ENCODE measurements around the gene SFTPB. TPM values are rescaled to one million over a fixed set of nuclear protein-coding genes. Genes with fewer than 3 reads are reported as not detected.
A peak's percentile ranks its signal among the peaks of the same experiment; 100 is the strongest.
"Not testable (repeated sequence)": the region's sequence is repeated elsewhere in the genome, so short reads cannot be mapped to it uniquely, and the experiment has no call there.

Gene SFTPB
- total RNA-seq, 2 experiments from 2014 or later: not detected

DNA sequence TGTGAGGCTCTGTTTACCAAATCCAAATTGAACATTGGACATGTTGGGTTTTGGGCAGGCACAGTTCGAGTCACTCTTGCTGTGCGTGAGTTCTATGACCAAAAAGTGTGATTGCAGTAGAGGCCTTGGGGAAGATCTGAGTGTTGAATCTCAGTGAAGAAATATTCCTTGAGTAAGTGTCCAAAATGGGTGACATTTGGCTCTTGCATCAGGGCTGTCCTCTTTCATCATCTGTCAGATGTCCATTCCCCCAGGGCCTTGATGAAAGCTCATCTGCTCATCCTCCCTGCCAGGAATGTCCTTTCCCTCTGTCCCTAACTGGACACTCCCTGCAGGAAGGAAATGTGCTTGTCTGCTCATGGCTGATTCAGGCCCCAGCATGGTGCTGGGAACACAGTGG is 6.4 kb upstream of the SFTPB start:
- ATAC-seq (no peak), DNase-seq (no peak)
- Mint-ChIP-seq H3K36me3 (ENCODE audit: low read depth) (no peaks in the 10 kb centered on the region), H3K27me3 (ENCODE audit: low read depth) (peaks cover 12% of the 10 kb centered on the region), H3K27ac (no peak overlapping the region), H3K9me3 (ENCODE audit: insufficient read depth) (no peaks in the 10 kb centered on the region), H3K4me3 (no peak overlapping the region), H3K4me1 (ENCODE audit: low read depth) (peaks cover 18% of the 10 kb centered on the region)
- ChIA-PET POLR2A (no interaction called here), CTCF (interaction anchor here (1.1 to 2.7 kb wide), 3 partner anchors 30 to 54 kb away, joined by 4 to 9 read pairs (median 5); no protein-coding TSS in a partner anchor)

DNA sequence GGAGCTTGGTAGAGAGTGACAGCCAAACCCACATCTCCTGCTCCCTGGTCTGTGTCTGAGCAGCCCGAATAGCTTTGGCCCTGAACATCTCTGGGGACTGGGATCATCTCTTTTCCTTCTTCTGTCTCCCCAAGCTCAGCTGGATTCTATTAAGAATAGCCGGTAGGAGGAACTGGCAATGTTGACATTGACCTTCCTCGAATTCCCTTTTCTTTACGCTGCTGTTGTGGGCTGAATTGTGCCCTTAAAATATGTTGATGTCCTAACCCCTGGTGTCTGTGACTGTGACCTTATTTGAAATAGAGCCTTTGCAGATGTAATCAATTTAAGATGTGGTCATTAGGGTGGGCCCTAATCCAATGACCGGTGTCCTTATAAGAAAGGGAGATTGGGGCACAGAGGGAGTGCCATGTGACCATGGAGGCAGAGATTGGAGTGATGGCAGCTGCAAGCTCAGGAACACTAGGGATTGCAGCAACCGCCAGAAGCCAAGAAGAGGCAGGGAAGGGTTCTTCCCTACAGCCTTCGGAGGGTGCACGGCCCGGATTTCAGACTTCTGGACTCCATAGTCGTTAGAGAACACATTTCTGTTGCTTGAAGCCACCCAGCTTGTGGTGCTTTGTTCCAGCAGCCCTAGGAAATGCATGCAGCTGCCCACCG is 5.8 kb upstream of the SFTPB start:
- POLR2A ChIA-PET: no interaction called here
- Mint-ChIP-seq H3K4me3 (no peak overlapping the region), H3K27ac (no peak overlapping the region), H3K4me1 (ENCODE audit: low read depth) (peaks cover 13% of the 10 kb centered on the region), H3K27me3 (ENCODE audit: low read depth) (peaks cover 12% of the 10 kb centered on the region), H3K36me3 (ENCODE audit: low read depth) (no peaks in the 10 kb centered on the region), H3K9me3 (ENCODE audit: insufficient read depth) (no peaks in the 10 kb centered on the region)
- CTCF ChIA-PET: interaction anchor here (0.9 to 2.7 kb wide), 3 partner anchors 25 to 36 kb away, joined by 3 to 9 read pairs (median 5); no protein-coding TSS in a partner anchor
- ATAC-seq: no peak
- DNase-seq: no peak

DNA sequence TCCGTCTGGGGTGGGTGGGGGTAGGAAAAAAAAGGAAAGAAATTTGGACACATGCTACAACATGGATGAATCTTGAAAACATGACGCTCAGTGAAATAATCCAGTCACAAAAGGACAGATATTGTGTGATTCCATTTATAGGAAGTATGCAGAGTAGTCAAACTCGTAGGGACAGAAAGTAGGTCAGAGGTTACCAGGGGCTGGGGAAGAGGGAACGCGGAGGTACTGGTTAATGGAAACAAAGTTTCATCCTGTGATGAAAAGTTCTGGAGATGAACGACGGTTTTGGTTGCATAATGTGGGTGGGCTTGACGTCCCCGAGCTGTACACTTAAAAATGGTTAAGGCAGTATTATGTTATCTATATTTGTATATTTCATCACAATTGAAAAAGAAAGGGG is 4.5 kb upstream of the SFTPB start:
- ATAC-seq (no peak), DNase-seq (no peak)
- no peaks in the 10 kb centered on the region for H3K9me3 Mint-ChIP-seq (ENCODE audit: insufficient read depth)
- no peaks in the 10 kb centered on the region for H3K36me3 Mint-ChIP-seq (ENCODE audit: low read depth)
- H3K4me1 Mint-ChIP-seq (ENCODE audit: low read depth): peaks cover 13% of the 10 kb centered on the region
- CTCF ChIA-PET: interaction anchor here (1.9 kb wide), 1 partner anchor 32 kb away, joined by 5 read pairs; no protein-coding TSS in a partner anchor
- POLR2A ChIA-PET: no interaction called here
- no peak overlapping the region for H3K4me3 Mint-ChIP-seq
- no peak overlapping the region for H3K27ac Mint-ChIP-seq
- H3K27me3 Mint-ChIP-seq (ENCODE audit: low read depth): peaks cover 9% of the 10 kb centered on the region

DNA sequence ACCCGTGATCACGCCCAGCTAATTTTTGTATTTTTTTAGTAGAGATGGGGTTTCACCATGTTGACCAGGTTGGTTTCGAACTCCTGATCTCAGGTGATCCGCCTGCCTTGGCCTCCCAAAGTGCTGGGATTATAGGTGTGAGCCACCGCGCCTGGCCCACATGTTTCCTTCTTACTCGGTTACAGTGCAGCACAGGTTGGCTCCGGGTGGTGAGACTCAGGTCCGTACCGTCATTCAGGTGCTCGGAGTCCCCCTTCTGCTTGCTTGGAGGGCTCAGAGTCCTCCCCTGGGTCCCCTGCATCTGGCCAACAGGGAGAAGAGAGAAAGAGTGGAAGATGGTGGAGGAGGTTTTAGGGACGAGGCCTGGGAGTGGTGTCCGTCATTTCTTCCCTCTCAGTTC is 2.4 kb upstream of the SFTPB start:
- POLR2A ChIA-PET; ATAC-seq; H3K4me3 Mint-ChIP-seq; H3K9me3 Mint-ChIP-seq (ENCODE audit: insufficient read depth); H3K27me3 Mint-ChIP-seq (ENCODE audit: low read depth); H3K36me3 Mint-ChIP-seq (ENCODE audit: low read depth); DNase-seq; H3K27ac Mint-ChIP-seq: not testable (repeated sequence)
- CTCF ChIA-PET: interaction anchor here (0.9 to 1.3 kb wide), 2 partner anchors 34 to 58 kb away, joined by 3 to 4 read pairs; no protein-coding TSS in a partner anchor
- peaks cover 13% of the 10 kb centered on the region for H3K4me1 Mint-ChIP-seq (ENCODE audit: low read depth)

DNA sequence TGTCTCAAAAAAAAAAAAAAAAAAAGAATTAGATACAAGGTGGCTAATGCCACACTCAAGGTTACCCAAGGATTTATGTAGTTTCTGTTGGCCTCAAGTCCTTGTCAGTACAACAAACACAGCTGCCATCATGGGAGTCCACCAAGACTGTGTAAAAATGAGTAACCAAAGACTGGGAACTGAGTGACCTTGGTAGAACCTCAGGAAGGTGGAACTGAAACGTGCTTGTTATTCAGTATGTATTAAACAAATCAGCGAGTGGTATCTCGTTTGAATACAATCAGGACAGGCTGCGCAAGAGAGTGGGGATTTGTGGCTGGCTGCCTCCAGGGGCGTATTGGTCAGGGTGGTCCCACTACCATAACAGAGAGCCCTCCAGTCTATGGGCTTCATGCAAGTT is 1.6 kb upstream of the SFTPB start:
- POLR2A ChIA-PET: no interaction called here
- H3K36me3 Mint-ChIP-seq (ENCODE audit: low read depth): no peaks in the 10 kb centered on the region
- peaks cover 9% of the 10 kb centered on the region for H3K27me3 Mint-ChIP-seq (ENCODE audit: low read depth)
- CTCF ChIA-PET: interaction anchor here (0.7 to 0.9 kb wide), 2 partner anchors 59 to 158 kb away, joined by 3 read pairs; no protein-coding TSS in a partner anchor
- DNase-seq (no peak), ATAC-seq (no peak)
- peaks cover 13% of the 10 kb centered on the region for H3K4me1 Mint-ChIP-seq (ENCODE audit: low read depth)
- no peak overlapping the region for H3K4me3 Mint-ChIP-seq
- no peak overlapping the region for H3K27ac Mint-ChIP-seq
- no peaks in the 10 kb centered on the region for H3K9me3 Mint-ChIP-seq (ENCODE audit: insufficient read depth)

DNA sequence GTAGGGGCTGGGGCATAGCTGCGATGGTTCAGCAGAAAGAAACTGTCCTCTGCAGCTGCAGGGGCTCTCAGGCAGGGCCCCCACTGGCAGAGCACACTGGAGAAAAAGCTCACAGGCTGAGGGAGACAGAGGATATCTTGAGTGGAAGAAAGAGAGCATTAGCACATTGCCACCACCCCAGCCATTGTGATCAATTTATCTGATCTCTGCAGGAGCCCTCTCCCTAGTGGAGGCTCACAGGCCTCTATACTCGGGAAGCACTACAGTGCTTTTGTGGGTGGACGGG is 801 bp upstream of the SFTPB start:
- peaks cover 13% of the 10 kb centered on the region for H3K4me1 Mint-ChIP-seq (ENCODE audit: low read depth)
- H3K36me3 Mint-ChIP-seq (ENCODE audit: low read depth): no peaks in the 10 kb centered on the region
- H3K4me3 Mint-ChIP-seq: no peak overlapping the region

DNA sequence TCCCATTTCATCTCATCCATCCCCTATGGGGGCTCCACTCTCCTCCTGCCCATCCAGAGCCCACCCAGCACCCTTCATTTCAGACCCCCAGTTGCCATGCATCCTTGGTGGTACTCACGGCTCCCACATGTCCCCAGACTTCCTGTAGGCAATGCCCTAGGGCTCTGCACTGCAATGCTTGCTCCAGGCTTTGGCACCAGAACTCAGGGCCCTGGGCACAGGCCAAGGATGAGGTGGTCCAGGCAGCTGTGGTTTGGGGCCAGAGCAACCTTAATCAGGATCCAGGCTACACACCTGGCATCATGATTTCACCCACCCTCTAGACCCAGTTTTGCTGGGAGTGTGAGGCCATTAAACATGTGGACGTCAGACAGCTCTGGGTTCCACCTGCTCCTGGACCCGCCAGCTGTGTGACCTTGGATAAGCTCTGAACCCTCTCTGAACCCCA is 414 bp downstream of the SFTPB start:
- ATAC-seq (no peak), DNase-seq (no peak)
- H3K4me1 Mint-ChIP-seq (ENCODE audit: low read depth): peaks cover 13% of the 10 kb centered on the region
- H3K27ac Mint-ChIP-seq: no peak overlapping the region
- H3K36me3 Mint-ChIP-seq (ENCODE audit: low read depth): no peaks in the 10 kb centered on the region
- CTCF ChIA-PET: no interaction called here
- H3K27me3 Mint-ChIP-seq (ENCODE audit: low read depth): peaks cover 2% of the 10 kb centered on the region
- no peaks in the 10 kb centered on the region for H3K9me3 Mint-ChIP-seq (ENCODE audit: insufficient read depth)
- POLR2A ChIA-PET: no interaction called here
- no peak overlapping the region for H3K4me3 Mint-ChIP-seq

More for the DNA sequence above, 801 bp upstream of the SFTPB start:
- DNase-seq (no peak), ATAC-seq (no peak)
- H3K9me3 Mint-ChIP-seq (ENCODE audit: insufficient read depth): no peaks in the 10 kb centered on the region
- no peak overlapping the region for H3K27ac Mint-ChIP-seq
- CTCF ChIA-PET: interaction anchor here (1.0 kb wide), 1 partner anchor 39 kb away, joined by 3 read pairs; no protein-coding TSS in a partner anchor
- H3K27me3 Mint-ChIP-seq (ENCODE audit: low read depth): peaks cover 8% of the 10 kb centered on the region
- POLR2A ChIA-PET: no interaction called here

DNA sequence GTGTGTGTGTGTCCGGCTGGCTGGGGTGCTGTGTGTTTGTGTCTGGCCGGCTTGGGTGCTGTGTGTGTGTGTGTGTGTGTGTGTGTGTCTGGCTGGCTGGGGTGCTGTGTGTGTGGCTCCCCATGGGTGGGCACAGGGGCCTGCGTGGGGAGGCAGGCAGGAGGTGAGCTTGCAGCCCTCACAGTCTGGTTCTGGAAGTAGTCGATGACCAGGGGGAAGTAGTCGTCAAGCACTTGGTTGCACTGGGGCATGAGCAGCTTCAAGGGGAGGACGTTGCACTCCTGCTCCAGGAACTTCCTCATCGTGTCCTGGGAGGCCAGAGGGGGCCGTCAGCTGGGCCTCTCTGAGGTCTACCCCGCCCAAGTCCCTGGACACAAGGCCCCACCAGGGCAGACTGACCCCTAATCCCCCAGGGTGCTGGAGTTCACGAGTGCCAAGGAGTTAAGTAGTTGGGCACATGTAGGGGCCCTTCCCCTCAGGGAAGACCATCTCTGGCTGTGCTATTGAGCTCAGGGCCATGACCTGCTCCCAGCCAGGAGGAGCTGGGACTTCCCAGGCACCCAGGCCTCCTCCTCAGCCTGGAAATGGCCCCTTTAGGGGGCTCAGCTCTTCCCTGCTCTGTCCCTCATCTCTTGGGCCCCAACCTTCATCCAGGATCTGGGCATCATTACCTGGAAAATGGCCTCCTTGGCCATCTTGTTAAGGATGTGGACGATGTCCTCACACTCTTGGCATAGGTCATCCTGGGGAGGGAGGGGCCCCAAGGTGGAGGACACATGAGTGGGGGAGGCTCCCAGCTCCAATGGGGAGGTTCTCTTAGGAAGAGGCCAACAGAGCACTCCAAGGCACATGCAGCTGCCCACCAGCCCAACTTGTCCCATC is 1.3 kb downstream of the SFTPB start:
- Mint-ChIP-seq H3K9me3 (ENCODE audit: insufficient read depth) (no peaks in the 10 kb centered on the region), H3K36me3 (ENCODE audit: low read depth) (no peaks in the 10 kb centered on the region), H3K4me1 (ENCODE audit: low read depth) (peaks cover 13% of the 10 kb centered on the region), H3K4me3 (no peak overlapping the region), H3K27me3 (ENCODE audit: low read depth) (no peaks in the 10 kb centered on the region), H3K27ac (no peak overlapping the region)
- ATAC-seq (no peak), DNase-seq (no peak)
- ChIA-PET POLR2A (no interaction called here), CTCF (interaction anchor here (0.9 to 1.3 kb wide), 3 partner anchors 29 to 147 kb away, joined by 3 to 5 read pairs (median 4); no protein-coding TSS in a partner anchor)

DNA sequence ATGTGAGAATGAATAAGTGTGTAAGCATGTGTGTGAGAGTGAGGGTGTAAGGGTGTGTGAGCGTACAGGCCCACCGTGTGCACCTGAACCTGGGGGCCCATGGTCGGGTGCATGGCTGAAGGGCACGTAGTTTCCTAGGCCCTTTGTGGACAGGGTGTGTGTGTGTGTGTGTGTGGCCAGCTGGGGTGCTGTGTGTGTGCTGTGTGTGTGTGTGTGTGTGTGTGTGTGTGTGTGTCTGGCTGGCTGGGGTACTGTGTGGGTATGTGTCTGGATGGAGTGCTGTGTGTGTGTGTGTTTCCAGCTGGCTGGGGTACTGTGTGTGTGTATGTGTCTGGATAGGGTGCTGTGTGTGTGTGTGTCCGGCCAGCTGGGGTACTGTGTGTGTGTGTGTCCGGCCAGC is 2.0 kb downstream of the SFTPB start:
- no peaks in the 10 kb centered on the region for H3K36me3 Mint-ChIP-seq (ENCODE audit: low read depth)
- no peaks in the 10 kb centered on the region for H3K9me3 Mint-ChIP-seq (ENCODE audit: insufficient read depth)
- ChIA-PET CTCF (interaction anchor here (1.0 to 1.3 kb wide), 2 partner anchors 29 to 148 kb away, joined by 3 to 5 read pairs; no protein-coding TSS in a partner anchor), POLR2A (no interaction called here)
- ATAC-seq (no peak), DNase-seq (no peak)
- no peak overlapping the region for H3K27ac Mint-ChIP-seq
- H3K4me3 Mint-ChIP-seq: no peak overlapping the region
- peaks cover 7% of the 10 kb centered on the region for H3K4me1 Mint-ChIP-seq (ENCODE audit: low read depth)
- H3K27me3 Mint-ChIP-seq (ENCODE audit: low read depth): no peaks in the 10 kb centered on the region

DNA sequence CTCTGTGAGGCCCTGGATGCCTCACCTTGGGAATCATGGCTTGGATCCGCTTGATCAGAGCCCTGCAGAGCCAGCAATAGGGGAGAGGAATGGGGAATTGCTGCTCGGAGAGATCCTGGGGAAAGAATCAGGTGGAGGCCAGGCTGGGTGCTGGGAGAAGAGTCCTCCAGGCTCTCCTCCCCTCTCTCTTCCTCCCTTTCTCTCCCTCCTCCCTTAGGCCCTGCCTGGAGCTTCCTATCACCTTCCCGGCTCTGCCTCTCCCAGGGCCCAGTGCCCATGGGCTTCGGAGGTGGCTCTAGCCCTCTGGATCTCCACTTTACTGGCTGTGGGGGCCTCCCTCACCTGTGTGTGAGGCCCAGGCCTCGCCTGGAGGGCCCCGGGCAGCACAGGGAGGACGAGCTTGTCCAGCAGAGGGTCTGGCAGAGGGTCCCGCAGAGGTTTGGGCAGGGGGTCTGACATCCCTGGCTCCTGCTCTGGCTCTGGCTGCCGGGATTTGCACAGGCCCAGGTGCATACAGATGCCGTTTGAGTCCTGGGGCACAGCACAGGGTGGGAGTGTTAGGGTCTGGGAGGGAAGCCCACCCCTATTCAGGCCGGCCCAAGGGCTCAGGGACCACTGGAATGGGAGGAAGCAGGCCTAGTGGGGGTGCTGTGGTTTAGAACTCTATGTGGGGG is 2.6 kb downstream of the SFTPB start:
- ChIA-PET POLR2A (interaction anchor here (0.6 kb wide), 1 partner anchor 103 kb away, joined by 3 read pairs; no protein-coding TSS in a partner anchor), CTCF (interaction anchor here (1.3 kb wide), 1 partner anchor 162 kb away, joined by 3 read pairs; no protein-coding TSS in a partner anchor)
- no peak for ATAC-seq
- H3K9me3 Mint-ChIP-seq (ENCODE audit: insufficient read depth): no peaks in the 10 kb centered on the region
- no peaks in the 10 kb centered on the region for H3K27me3 Mint-ChIP-seq (ENCODE audit: low read depth)
- DNase-seq: no peak
- H3K4me3 Mint-ChIP-seq: no peak overlapping the region
- no peak overlapping the region for H3K27ac Mint-ChIP-seq
- H3K36me3 Mint-ChIP-seq (ENCODE audit: low read depth): no peaks in the 10 kb centered on the region
- H3K4me1 Mint-ChIP-seq (ENCODE audit: low read depth): peaks cover under 1% of the 10 kb centered on the region

DNA sequence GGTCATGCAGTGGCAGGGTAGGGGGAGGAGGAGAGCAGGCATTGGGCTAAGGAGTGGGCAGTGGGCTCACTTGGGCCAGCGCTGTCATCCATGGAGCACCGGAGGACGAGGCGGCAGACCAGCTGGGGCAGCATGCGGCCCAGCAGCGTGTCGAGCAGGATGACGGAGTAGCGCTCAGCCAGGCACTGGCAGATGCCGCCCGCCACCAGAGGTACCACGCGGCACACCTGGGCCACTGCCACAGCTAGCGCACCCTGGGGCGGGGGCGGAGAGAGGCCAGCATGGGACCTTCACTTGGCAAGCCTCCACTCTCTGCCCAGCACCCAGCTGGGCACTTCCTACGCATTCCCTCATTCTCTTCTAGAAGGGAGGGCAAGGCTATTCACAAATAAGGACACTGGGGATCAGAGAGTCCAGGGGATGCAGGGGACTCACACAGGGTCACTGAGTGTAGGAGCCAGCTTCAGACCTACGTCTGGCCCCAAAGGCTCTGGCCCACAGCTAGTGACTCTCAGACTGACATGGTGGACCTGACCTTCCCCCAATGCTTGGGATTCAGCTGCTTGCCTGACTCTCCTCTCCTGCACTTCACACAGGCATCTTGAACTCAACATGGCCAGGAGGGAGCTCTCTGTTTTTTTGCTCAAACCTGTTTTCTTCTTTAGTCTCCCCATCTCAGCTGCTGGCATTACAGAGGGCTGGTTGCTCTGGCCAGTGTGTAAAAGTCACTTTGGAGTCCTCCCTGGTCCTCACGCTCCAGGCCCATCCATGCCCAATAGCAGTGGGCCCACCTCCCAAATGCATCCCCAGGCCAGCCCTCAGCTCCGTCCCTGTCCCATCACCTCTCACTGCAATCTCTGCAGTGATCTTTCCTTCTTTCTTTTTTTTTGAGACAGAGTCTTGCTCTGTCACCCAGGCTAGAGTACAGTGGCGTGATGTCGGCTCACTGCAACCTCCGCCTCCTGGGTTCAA is 4.1 kb downstream of the SFTPB start:
- Mint-ChIP-seq H3K4me3 (no peak overlapping the region), H3K9me3 (ENCODE audit: insufficient read depth) (no peaks in the 10 kb centered on the region), H3K4me1 (ENCODE audit: low read depth) (peaks cover 7% of the 10 kb centered on the region), H3K36me3 (ENCODE audit: low read depth) (no peaks in the 10 kb centered on the region), H3K27me3 (ENCODE audit: low read depth) (no peaks in the 10 kb centered on the region), H3K27ac (peak overlapping the region; percentile 2)
- DNase-seq: no peak
- ATAC-seq: no peak
- ChIA-PET POLR2A (no interaction called here), CTCF (interaction anchor here (0.8 to 1.7 kb wide), 3 partner anchors 27 to 164 kb away, joined by 3 to 4 read pairs (median 3); no protein-coding TSS in a partner anchor)

Measured in activated CD8-positive, alpha-beta T cell treated with anti-CD3 and anti-CD28 coated beads, Interleukin-2, amount 10 ng/mL, durations not matched to agents 7 days and 5 days (primary cell).